Progenitor cell of endocrine pancreas (in vitro differentiated cells): ENCODE measurements around the gene TJP3. TPM values are rescaled to one million over a fixed set of nuclear protein-coding genes. Genes with fewer than 3 reads are reported as not detected.

Experiments
- DNase-seq: peaks from one replicate; pipeline ENCODE4 v3.0.0; 2021; ENCODE audit warnings: low spot score; ENCODE audit not compliant: unreplicated experiment
- H3K27ac Mint-ChIP-seq: 2 replicates; pipeline ENCODE4 v1.8.0; 2021; ENCODE audit warnings: mild to moderate bottlenecking, moderate library complexity, mixed read lengths
- H3K27me3 Mint-ChIP-seq: 2 replicates; pipeline ENCODE4 v1.8.0; 2021; ENCODE audit warnings: mixed read lengths
- H3K36me3 Mint-ChIP-seq: 2 replicates; pipeline ENCODE4 v1.8.0; 2022; ENCODE audit warnings: mixed read lengths; ENCODE audit not compliant: insufficient read depth
- H3K4me1 Mint-ChIP-seq: 2 replicates; pipeline ENCODE4 v1.8.0; 2021; ENCODE audit warnings: low read depth, mixed read lengths
- H3K4me3 Mint-ChIP-seq: 2 replicates; pipeline ENCODE4 v1.8.0; 2021; ENCODE audit warnings: low read depth, mild to moderate bottlenecking, moderate library complexity, mixed read lengths
- H3K9me3 Mint-ChIP-seq: 2 replicates; pipeline ENCODE4 v1.8.0; 2021; ENCODE audit warnings: low read depth, mixed read lengths
- long read RNA-seq: library from polyadenylated mRNA; unstranded; transcript quantifications from one replicate; pipeline ENCODE4 v2.0.0, GENCODE V29; 2020
- total RNA-seq: library from RNA; stranded (reverse); gene quantifications from 2 replicates; pipeline ENCODE4 v1.2.1, GENCODE V29; 2021
- TF ChIP-seq, protein P1 (sequence below): fragments of 200-600 bp; sonication (generic); IDR thresholded peaks from one replicate; pipeline ENCODE4 v1.5.0; 2021; ENCODE audit warnings: antibody characterized with exemption, mild to moderate bottlenecking; ENCODE audit not compliant: unreplicated experiment

The TJP3 gene, protein sequence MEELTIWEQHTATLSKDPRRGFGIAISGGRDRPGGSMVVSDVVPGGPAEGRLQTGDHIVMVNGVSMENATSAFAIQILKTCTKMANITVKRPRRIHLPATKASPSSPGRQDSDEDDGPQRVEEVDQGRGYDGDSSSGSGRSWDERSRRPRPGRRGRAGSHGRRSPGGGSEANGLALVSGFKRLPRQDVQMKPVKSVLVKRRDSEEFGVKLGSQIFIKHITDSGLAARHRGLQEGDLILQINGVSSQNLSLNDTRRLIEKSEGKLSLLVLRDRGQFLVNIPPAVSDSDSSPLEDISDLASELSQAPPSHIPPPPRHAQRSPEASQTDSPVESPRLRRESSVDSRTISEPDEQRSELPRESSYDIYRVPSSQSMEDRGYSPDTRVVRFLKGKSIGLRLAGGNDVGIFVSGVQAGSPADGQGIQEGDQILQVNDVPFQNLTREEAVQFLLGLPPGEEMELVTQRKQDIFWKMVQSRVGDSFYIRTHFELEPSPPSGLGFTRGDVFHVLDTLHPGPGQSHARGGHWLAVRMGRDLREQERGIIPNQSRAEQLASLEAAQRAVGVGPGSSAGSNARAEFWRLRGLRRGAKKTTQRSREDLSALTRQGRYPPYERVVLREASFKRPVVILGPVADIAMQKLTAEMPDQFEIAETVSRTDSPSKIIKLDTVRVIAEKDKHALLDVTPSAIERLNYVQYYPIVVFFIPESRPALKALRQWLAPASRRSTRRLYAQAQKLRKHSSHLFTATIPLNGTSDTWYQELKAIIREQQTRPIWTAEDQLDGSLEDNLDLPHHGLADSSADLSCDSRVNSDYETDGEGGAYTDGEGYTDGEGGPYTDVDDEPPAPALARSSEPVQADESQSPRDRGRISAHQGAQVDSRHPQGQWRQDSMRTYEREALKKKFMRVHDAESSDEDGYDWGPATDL
- 36.3 and 40.7 TPM in 2 replicates for total RNA-seq
- long read RNA-seq, partial matches to known transcripts: 2 of 5 reads
- long read RNA-seq, other reads (novel, unspliced or antisense): 0 of 5 reads

DNA sequence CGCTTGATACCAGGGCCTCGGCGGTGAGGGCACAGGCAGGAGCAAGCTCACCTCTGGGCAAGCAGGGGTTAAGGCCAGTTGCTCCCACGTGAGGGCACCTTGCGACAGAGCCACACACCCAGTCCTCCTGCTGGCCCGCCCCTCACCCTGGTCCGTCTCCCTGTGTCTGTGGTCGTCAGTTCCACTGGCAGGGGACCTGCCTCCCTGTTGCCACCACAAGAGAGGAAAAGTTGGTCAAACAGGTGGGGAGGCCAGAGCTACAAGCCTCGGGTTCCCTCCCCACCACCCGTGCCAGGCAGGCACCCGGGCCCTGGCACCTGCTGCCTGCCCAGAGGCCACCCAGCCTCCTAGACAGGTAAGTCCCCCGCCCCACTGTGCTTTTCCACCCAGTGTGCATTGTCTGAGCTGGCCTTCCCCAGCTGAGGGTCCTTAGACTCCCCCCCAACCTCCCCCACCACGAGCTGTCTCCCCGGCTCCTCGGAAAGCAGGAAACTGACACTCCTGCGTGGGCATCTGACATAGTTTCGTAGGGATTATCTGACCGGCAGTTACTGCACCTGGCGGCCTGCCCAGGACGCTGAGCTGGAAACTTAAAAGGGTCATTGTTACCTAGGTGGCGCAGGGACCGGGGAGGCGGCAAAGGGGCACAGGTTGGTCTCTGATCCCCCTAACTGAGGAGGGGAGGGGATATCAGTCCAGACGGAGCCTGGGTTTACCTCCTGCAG is at the start of gene TJP3:
Gene TJP3 (plus strand): TSS at position 178 of the 725 bp plus-strand sequence. CDS start 20,049 bp downstream, outside the sequence.
- Mint-ChIP-seq H3K4me1 (peaks cover 12% of the 10 kb centered on the region), H3K27me3 (no peaks in the 10 kb centered on the region), H3K4me3 (peak within 1 kb of the TSS; percentile 53), H3K36me3 (no peaks in the 10 kb centered on the region), H3K27ac (peak within 1 kb of the TSS; percentile 6), H3K9me3 (no peaks in the 10 kb centered on the region)
- DNase-seq: no peak
- TF ChIP-seq, protein P1, sequence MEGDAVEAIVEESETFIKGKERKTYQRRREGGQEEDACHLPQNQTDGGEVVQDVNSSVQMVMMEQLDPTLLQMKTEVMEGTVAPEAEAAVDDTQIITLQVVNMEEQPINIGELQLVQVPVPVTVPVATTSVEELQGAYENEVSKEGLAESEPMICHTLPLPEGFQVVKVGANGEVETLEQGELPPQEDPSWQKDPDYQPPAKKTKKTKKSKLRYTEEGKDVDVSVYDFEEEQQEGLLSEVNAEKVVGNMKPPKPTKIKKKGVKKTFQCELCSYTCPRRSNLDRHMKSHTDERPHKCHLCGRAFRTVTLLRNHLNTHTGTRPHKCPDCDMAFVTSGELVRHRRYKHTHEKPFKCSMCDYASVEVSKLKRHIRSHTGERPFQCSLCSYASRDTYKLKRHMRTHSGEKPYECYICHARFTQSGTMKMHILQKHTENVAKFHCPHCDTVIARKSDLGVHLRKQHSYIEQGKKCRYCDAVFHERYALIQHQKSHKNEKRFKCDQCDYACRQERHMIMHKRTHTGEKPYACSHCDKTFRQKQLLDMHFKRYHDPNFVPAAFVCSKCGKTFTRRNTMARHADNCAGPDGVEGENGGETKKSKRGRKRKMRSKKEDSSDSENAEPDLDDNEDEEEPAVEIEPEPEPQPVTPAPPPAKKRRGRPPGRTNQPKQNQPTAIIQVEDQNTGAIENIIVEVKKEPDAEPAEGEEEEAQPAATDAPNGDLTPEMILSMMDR: no peak

DNA sequence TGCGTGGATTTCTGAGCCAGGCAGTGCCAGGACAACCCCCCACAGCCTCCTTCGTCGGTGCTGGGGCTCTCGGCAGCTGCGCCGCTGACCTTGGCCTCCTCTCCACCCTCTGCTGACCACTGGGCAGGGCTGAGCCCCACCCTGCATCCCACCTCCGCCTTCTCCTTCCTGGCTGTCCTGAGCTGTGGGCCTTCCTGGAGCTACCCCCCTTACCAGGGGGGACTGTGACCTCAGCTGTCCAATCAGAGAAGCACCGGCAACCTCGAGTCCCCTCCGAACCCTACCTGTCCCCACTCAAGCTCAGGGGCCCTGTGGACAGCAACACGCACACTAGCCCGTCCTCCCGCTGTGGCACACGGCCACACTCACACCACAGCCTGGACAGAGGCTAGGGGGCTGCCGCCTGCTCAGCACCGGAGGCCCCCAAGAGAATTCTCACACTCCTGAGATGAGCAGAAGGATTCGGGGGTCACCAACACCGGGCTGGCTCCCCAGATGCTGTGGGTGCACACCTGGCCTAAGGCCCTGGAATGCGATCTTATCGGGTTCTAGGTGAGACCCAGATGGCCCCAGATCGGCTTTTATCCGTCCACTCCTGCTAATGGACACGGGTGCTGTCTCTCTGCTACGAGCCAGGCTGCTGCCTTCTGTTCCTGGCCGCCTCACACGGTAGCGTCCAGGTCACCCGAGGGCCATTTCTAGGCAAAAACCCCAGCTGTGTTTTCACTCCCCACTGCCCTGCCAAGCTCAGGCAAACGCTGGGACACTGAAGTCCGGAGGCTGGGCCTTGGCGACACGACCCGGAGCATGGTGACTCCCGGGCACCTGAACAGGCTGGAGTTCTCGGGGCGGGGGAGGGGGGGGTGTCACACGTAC is 49.1 kb upstream of the TJP3 start:
- no peak overlapping the region for H3K27ac Mint-ChIP-seq
- no peaks in the 10 kb centered on the region for H3K27me3 Mint-ChIP-seq
- H3K36me3 Mint-ChIP-seq: peaks cover 18% of the 10 kb centered on the region
- TF ChIP-seq, protein P1: no peak
- H3K9me3 Mint-ChIP-seq: no peaks in the 10 kb centered on the region
- no peaks in the 10 kb centered on the region for H3K4me1 Mint-ChIP-seq
- no peak overlapping the region for H3K4me3 Mint-ChIP-seq
- no peak for DNase-seq

DNA sequence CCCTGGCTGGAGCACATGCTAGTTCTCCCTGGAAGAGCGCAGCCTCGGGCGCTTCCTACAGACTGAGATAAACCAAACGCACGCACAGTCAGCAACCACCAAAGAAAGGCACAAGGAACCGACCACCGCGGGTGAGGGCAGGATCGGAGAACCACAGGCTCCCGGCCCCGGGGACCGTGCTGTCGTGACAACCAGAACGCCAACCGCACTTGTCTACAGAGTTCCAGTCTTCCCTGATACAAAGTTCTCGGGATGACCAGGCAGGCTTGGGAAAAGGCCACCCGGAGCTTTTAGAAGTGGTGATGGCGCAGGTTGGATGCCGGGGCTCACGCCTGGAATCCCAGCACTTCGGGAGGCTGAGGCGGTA is 48.5 kb upstream of the TJP3 start:
- no peak for DNase-seq
- TF ChIP-seq, protein P1: no peak
- Mint-ChIP-seq H3K36me3 (peaks cover 18% of the 10 kb centered on the region), H3K4me1 (no peaks in the 10 kb centered on the region), H3K27ac (no peak overlapping the region), H3K4me3 (no peak overlapping the region), H3K27me3 (no peaks in the 10 kb centered on the region), H3K9me3 (no peaks in the 10 kb centered on the region)

DNA sequence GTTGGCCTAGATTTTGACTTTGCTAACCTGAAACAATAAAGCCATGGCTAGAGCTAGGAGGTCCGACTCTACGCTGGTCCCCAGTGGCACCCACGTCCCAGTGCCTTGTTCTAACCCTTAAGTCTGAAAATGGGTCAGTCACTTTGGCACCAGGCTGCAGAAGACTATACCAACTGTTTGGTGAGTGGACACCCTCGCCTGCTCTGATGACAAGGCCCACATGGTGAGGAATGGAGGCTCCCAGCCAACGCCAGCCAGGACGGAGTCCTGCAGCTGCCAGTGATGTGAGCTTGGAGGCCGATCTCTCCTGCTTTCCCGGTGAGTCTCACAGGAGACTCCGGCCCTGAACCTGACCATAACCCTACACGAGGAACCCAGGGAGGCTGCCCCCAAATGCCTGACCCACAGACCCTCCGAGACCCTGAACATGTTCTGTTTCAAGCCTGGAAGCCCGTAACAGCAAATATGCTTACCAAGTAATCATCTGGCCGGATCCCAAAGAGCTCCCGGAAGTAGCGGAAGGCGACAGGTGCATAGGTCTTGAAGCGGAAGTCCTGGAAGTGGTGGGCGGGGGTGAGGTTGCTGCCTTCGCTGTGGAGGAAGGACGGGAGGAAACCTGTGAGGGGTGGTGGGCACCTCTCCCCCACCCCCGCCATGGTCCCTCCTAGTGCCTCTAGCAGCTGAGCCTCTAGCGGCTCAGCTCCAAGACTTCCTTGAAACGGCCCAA is 47.5 kb upstream of the TJP3 start:
- no peak for DNase-seq
- TF ChIP-seq, protein P1: no peak
- no peaks in the 10 kb centered on the region for H3K9me3 Mint-ChIP-seq
- H3K36me3 Mint-ChIP-seq: peaks cover 18% of the 10 kb centered on the region
- H3K27ac Mint-ChIP-seq: no peak overlapping the region
- H3K27me3 Mint-ChIP-seq: no peaks in the 10 kb centered on the region
- no peaks in the 10 kb centered on the region for H3K4me1 Mint-ChIP-seq
- H3K4me3 Mint-ChIP-seq: no peak overlapping the region
